CD4-positive, alpha-beta memory T cell (primary cell): ENCODE results near the gene GPRIN1. TPM values are rescaled to one million over a fixed set of nuclear protein-coding genes. Genes with fewer than 3 reads are reported as not detected.

Experiments used
- CTCF ChIA-PET: fragments of 350-600 bp; sonication (Branson Sonifier 250); formaldehyde crosslinking; loops from one replicate; lab custom pipeline; 2021; ENCODE audit warnings: inconsistent platforms; ENCODE audit not compliant: partially characterized antibody; lab: Charles Lee
- POLR2A ChIA-PET: fragments of 350-600 bp; sonication (Branson Sonifier 250); formaldehyde crosslinking; loops from one replicate; lab custom pipeline; 2021; ENCODE audit not compliant: partially characterized antibody; lab: Charles Lee
- DNase-seq, 5 donors: peaks; one replicate each; pipeline versions ENCODE4 v3.0.0 to v3.0.0-alpha.2; 2020 to 2022; ENCODE audit warnings: mixed read lengths in 1 of 5
- H3K27ac ChIP-seq: one replicate; pipeline ENCODE4 v1.7.0; 2013; ENCODE audit warnings: low read depth, low read length
- H3K27me3 ChIP-seq: 2 replicates; pipeline ENCODE4 v1.7.0; 2013; ENCODE audit warnings: mild to moderate bottlenecking, low read length, moderate library complexity; ENCODE audit not compliant: insufficient read depth
- H3K36me3 ChIP-seq: 2 replicates; pipeline ENCODE4 v1.7.0; 2013; ENCODE audit warnings: mild to moderate bottlenecking, low read length, moderate library complexity; ENCODE audit not compliant: insufficient read depth
- H3K4me1 ChIP-seq: 2 replicates; pipeline ENCODE4 v1.7.0; 2013; ENCODE audit warnings: mild to moderate bottlenecking, low read length, moderate library complexity; ENCODE audit not compliant: insufficient read depth
- H3K4me3 ChIP-seq, 2 donors: one replicate each; pipeline ENCODE4 v1.7.0; 2013; ENCODE audit warnings: low read length in 2 of 2, mild to moderate bottlenecking in 1 of 2
- H3K9me3 ChIP-seq, 2 donors: one replicate each; pipeline ENCODE4 v1.7.0; 2013; ENCODE audit warnings: low read length in 2 of 2, control low read depth in 1 of 2; ENCODE audit not compliant: control insufficient read depth in 1 of 2
- H3K27ac Mint-ChIP-seq, 7 donors: one replicate each; pipeline ENCODE4 v1.8.0; 2020 to 2021; ENCODE audit warnings: mixed read lengths in 7 of 7, mild to moderate bottlenecking in 6 of 7, inconsistent platforms in 3 of 7, moderate library complexity in 3 of 7
- H3K27me3 Mint-ChIP-seq, 2 donors: one replicate each; pipeline ENCODE4 v1.8.0; 2020 to 2021; ENCODE audit warnings: mixed read lengths in 2 of 2
- H3K36me3 Mint-ChIP-seq, 2 donors: one replicate each; pipeline ENCODE4 v1.8.0; 2020 to 2021; ENCODE audit warnings: mixed read lengths in 2 of 2, inconsistent platforms in 1 of 2, mild to moderate bottlenecking in 1 of 2
- H3K4me1 Mint-ChIP-seq, 4 donors: one replicate each; pipeline ENCODE4 v1.8.0; 2020 to 2021; ENCODE audit warnings: mixed read lengths in 4 of 4, mild to moderate bottlenecking in 1 of 4
- H3K4me3 Mint-ChIP-seq, 8 donors: one replicate each; pipeline ENCODE4 v1.8.0; 2020 to 2021; ENCODE audit warnings: mixed read lengths in 8 of 8, mild to moderate bottlenecking in 7 of 8, moderate library complexity in 6 of 8, inconsistent platforms in 3 of 8
- H3K9me3 Mint-ChIP-seq, 8 donors: one replicate each; pipeline ENCODE4 v1.8.0; 2020 to 2021; ENCODE audit warnings: mixed read lengths in 8 of 8, mild to moderate bottlenecking in 5 of 8, inconsistent platforms in 3 of 8, moderate library complexity in 1 of 8
- intact Hi-C: fragments of 100-400 bp; cut with micrococcal nuclease; formaldehyde crosslinking; loops from one replicate; pipeline ENCODE4 v1.15.1; 2023
- polyA plus RNA-seq, 2 donors: library from polyadenylated mRNA; unstranded; fragments of 300-500 nt; fragmentation: Illumina TruSeq; gene quantifications; one replicate each; pipeline ENCODE4 v1.2.3, GENCODE V29; 2021
- total RNA-seq, 2 experiments: library from RNA; stranded (reverse); gene quantifications; one replicate each; pipeline ENCODE4 v1.2.3, GENCODE V29; 2021

Gene GPRIN1
- total and polyA plus RNA-seq, 4 experiments from 2014 or later, result 0.37 to 0.44 (median 0.41) TPM; not detected in 1

DNA sequence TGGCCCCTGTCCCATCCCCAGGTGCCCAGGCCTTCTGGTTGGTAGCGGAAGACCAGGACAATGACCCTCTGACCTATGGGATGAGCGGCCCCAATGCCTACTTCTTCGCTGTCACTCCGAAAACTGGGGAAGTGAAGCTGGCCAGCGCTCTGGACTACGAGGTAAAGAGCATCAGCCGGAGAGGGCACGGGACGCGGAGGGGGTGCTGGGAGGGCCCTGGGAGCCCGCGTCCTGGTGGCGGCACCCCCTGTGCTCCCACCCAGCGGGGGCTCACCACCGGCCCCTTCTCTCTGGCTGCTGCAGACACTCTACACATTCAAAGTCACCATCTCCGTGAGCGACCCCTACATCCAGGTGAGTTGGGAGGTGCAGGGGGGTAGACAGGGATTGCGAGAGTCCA is 41.3 kb downstream of the GPRIN1 start:
- CTCF ChIA-PET, result interaction anchor here (1.5 to 2.1 kb wide), 2 partner anchors 10 to 39 kb away, joined by 3 to 5 read pairs; no protein-coding TSS in a partner anchor
- H3K36me3 Mint-ChIP-seq, result no peaks in the 10 kb centered on the region
- H3K27ac Mint-ChIP-seq, result no peak overlapping the region

DNA sequence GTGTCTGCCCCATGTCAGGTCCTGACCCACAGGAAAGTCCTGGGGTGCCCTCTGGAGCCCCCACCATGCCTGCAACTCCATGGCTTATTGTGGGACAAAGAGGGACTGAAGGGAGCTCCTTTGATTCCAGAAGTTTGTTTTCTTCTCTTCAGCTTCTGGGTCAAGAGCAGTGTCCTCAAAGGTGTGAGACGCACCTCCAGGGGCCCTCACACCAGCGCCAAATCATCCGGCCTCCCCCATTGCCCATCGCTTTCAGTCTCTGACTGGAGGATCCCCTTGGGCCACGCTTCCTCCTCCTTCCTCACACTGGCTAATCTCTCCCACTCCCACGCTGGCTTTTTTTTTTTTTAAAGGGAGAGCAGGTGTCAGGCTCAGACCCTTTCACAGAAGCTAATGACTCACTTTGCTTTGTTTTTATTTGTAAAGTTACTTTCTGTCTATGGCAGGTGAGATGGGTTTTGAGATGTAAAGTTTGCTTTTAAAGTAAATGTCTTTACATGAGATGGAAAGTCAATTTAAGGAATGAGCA is 44.1 kb downstream of the GPRIN1 start:
- Histone ChIP-seq H3K27me3 (no peaks in the 10 kb centered on the region), H3K9me3 (no peaks in the 10 kb centered on the region), H3K4me1 (no peaks in the 10 kb centered on the region), H3K27ac (no peak overlapping the region), H3K36me3 (no peaks in the 10 kb centered on the region), H3K4me3 (no peak overlapping the region)
- no peak overlapping the region for H3K4me3 Mint-ChIP-seq
- H3K27ac Mint-ChIP-seq, result peak overlapping the region in 1 of 7 donors; percentile 41
- ChIA-PET POLR2A (no interaction called here), CTCF (interaction anchor here (1.7 to 1.8 kb wide), 2 partner anchors 8 to 118 kb away, joined by 4 to 6 read pairs; partner anchors contain the start of gene FAF2)
- H3K36me3 Mint-ChIP-seq, result peaks cover 0 to 3% of the 10 kb centered on the region in 2 donors
- H3K27me3 Mint-ChIP-seq, result peaks cover 3 to 4% of the 10 kb centered on the region in 2 donors
- no peak for DNase-seq
- intact Hi-C loops, result no loop called here
- peaks cover 0 to 4% (median 1%) of the 10 kb centered on the region in 4 donors for H3K4me1 Mint-ChIP-seq
- H3K9me3 Mint-ChIP-seq, result no peaks in the 10 kb centered on the region

More for the DNA sequence above, 41.3 kb downstream of the GPRIN1 start:
- Mint-ChIP-seq H3K4me1 (peaks cover 0 to 5% (median 0%) of the 10 kb centered on the region in 4 donors), H3K9me3 (no peaks in the 10 kb centered on the region), H3K27me3 (peaks cover 5% of the 10 kb centered on the region in 2 donors), H3K4me3 (no peak overlapping the region)
- H3K36me3 ChIP-seq, result no peaks in the 10 kb centered on the region
- no peaks in the 10 kb centered on the region for H3K9me3 ChIP-seq
- H3K4me1 ChIP-seq, result no peaks in the 10 kb centered on the region
- no peak for DNase-seq
- intact Hi-C loops, result no loop called here
- no peak overlapping the region for H3K27ac ChIP-seq
- no peaks in the 10 kb centered on the region for H3K27me3 ChIP-seq
- POLR2A ChIA-PET, result no interaction called here
- no peak overlapping the region for H3K4me3 ChIP-seq

DNA sequence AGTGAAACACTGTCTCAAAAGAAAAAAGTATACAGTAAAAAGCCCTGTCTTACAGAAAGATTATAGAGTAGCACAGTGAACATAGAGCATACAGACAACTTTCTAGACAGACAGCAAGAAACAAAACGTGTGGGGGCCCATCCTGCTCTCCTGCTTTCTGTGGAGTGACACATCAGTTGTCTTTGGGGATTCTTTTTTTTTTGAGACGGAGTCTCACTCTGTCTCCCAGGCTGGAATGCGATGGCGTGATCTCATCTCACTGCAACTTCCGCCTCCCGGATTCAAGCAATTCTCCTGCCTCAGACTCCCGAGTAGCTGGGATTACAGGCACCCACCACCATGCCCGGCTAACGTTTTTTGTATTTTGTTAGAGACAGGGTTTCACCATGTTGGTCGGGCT is 46.0 kb downstream of the GPRIN1 start:
- peaks cover 4 to 16% (median 9%) of the 10 kb centered on the region in 4 donors for H3K4me1 Mint-ChIP-seq
- H3K27me3 Mint-ChIP-seq, result peaks cover 0 to 4% of the 10 kb centered on the region in 2 donors
- intact Hi-C loops, result no loop called here
- DNase-seq, result no peak
- no peak overlapping the region for H3K4me3 Mint-ChIP-seq
- no peaks in the 10 kb centered on the region for H3K27me3 ChIP-seq
- no peak overlapping the region for H3K4me3 ChIP-seq
- POLR2A ChIA-PET, result no interaction called here
- H3K4me1 ChIP-seq, result peaks cover 9% of the 10 kb centered on the region
- CTCF ChIA-PET, result interaction anchor here (2.0 kb wide), 1 partner anchor 9 kb away, joined by 6 read pairs; no protein-coding TSS in a partner anchor
- H3K27ac ChIP-seq, result no peak overlapping the region
- H3K9me3 Mint-ChIP-seq, result peaks cover 0 to 1% (median 0%) of the 10 kb centered on the region in 8 donors
- no peak overlapping the region for H3K27ac Mint-ChIP-seq
- H3K36me3 ChIP-seq, result no peaks in the 10 kb centered on the region
- no peaks in the 10 kb centered on the region for H3K9me3 ChIP-seq
- H3K36me3 Mint-ChIP-seq, result peaks cover 0 to 3% of the 10 kb centered on the region in 2 donors

- Histone ChIP-seq H3K9me3 (no peaks in the 10 kb centered on the region), H3K27ac (no peak overlapping the region), H3K27me3 (no peaks in the 10 kb centered on the region), H3K4me1 (peaks cover 9% of the 10 kb centered on the region), H3K36me3 (no peaks in the 10 kb centered on the region), H3K4me3 (no peak overlapping the region)
- ChIA-PET POLR2A (no interaction called here), CTCF (interaction anchor here (2.0 kb wide), 1 partner anchor 11 kb away, joined by 6 read pairs; no protein-coding TSS in a partner anchor)
- Mint-ChIP-seq H3K36me3 (peaks cover 0 to 3% of the 10 kb centered on the region in 2 donors), H3K9me3 (peaks cover 0 to 1% (median 0%) of the 10 kb centered on the region in 8 donors), H3K4me3 (no peak overlapping the region), H3K27me3 (peaks cover 0 to 4% of the 10 kb centered on the region in 2 donors), H3K27ac (no peak overlapping the region), H3K4me1 (peaks cover 4 to 21% (median 10%) of the 10 kb centered on the region in 4 donors)
- intact Hi-C loops, result no loop called here
- no peak for DNase-seq
Observed at GRCh38 chr5:176562189-176562588, 47.8 kb downstream of the GPRIN1 start.

DNA sequence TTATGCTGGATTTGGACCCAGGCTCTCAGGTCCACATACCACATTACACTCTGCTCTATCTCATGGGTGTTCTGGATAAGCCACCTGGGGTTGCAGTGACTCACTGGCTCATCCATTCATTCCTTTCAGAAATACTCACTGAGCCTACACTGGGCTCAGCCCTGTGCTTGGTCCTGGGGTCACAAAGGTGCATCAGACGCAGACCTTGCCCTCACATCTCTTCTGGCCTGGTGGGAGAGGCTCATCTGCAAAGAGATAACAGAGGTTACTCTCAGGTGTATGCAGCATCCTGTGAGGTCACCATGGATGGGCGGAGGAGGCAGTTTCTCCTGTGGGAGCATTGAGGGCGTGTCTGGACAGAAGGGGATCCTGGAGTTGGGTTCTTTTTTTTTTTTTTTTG is 48.7 kb downstream of the GPRIN1 start:
- Histone ChIP-seq H3K27me3 (no peaks in the 10 kb centered on the region), H3K36me3 (no peaks in the 10 kb centered on the region), H3K4me1 (peaks cover 15% of the 10 kb centered on the region), H3K4me3 (no peak overlapping the region), H3K9me3 (no peaks in the 10 kb centered on the region), H3K27ac (no peak overlapping the region)
- H3K9me3 Mint-ChIP-seq, result peaks cover 0 to 1% (median 0%) of the 10 kb centered on the region in 8 donors
- no peak overlapping the region for H3K4me3 Mint-ChIP-seq
- no peak overlapping the region for H3K27ac Mint-ChIP-seq
- H3K4me1 Mint-ChIP-seq, result peaks cover 6 to 29% (median 15%) of the 10 kb centered on the region in 4 donors
- ChIA-PET CTCF (no interaction called here), POLR2A (no interaction called here)
- no peak for DNase-seq
- peaks cover 0 to 2% of the 10 kb centered on the region in 2 donors for H3K27me3 Mint-ChIP-seq
- peaks cover 0 to 3% of the 10 kb centered on the region in 2 donors for H3K36me3 Mint-ChIP-seq
- intact Hi-C loops, result no loop called here

GRCh38 chr5:176560364-176560763 is 49.6 kb downstream of the GPRIN1 start:
- peaks cover 11 to 36% (median 21%) of the 10 kb centered on the region in 4 donors for H3K4me1 Mint-ChIP-seq
- no peak overlapping the region for H3K4me3 Mint-ChIP-seq
- Histone ChIP-seq H3K4me1 (peaks cover 24% of the 10 kb centered on the region), H3K27me3 (no peaks in the 10 kb centered on the region), H3K9me3 (no peaks in the 10 kb centered on the region), H3K4me3 (no peak overlapping the region), H3K27ac (no peak overlapping the region), H3K36me3 (no peaks in the 10 kb centered on the region)
- peaks cover 0 to 1% (median 0%) of the 10 kb centered on the region in 8 donors for H3K9me3 Mint-ChIP-seq
- POLR2A ChIA-PET, result no interaction called here
- peaks cover 0 to 2% of the 10 kb centered on the region in 2 donors for H3K27me3 Mint-ChIP-seq
- peaks cover 0 to 3% of the 10 kb centered on the region in 2 donors for H3K36me3 Mint-ChIP-seq
- H3K27ac Mint-ChIP-seq, result no peak overlapping the region
- CTCF ChIA-PET, result no interaction called here
- DNase-seq, result no peak
- intact Hi-C loops, result no loop called here

DNA sequence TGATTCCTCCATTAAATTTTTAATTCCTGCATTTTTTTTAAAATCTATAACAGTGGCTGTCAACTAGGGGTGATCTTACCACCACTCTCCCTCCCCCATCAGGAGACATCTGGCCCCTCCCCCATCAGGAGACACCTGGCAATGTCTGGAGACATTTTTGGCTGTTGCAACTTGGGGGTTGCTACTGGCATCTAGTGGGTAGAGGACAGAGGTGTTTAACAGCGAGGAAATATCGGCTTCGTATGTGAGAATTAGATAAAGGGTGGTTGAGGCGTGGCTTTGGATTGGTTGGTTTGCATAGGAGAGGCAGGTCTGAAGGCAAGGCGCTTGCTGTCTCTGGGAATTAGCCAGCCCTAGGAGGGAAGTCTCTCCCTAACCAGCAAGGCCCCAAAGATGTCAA is 50.3 kb downstream of the GPRIN1 start:
- peaks cover 0 to 3% of the 10 kb centered on the region in 2 donors for H3K36me3 Mint-ChIP-seq
- peak in 3 of 5 donors; percentile 25 to 36 (median 28) for DNase-seq
- ChIA-PET CTCF (interaction anchor here (0.9 to 1.6 kb wide), 3 partner anchors 15 to 30 kb away, joined by 3 to 8 read pairs (median 5); no protein-coding TSS in a partner anchor), POLR2A (interaction anchor here (1.3 kb wide), 1 partner anchor 24 kb away, joined by 3 read pairs; no protein-coding TSS in a partner anchor)
- peak overlapping the region in 4 of 7 donors; percentile 19 to 52 (median 49) for H3K27ac Mint-ChIP-seq
- Histone ChIP-seq H3K4me1 (peaks cover 30% of the 10 kb centered on the region), H3K36me3 (no peaks in the 10 kb centered on the region), H3K27ac (no peak overlapping the region), H3K27me3 (no peaks in the 10 kb centered on the region), H3K9me3 (no peaks in the 10 kb centered on the region), H3K4me3 (no peak overlapping the region)
- intact Hi-C loops, result loop anchor here (1.0 kb wide), 1 partner anchor 143 kb away; the partner anchor contains the start of gene CLTB
- peak overlapping the region in 1 of 8 donors; percentile 0 for H3K4me3 Mint-ChIP-seq
- H3K9me3 Mint-ChIP-seq, result peaks cover 0 to 1% (median 0%) of the 10 kb centered on the region in 8 donors
- peaks cover 16 to 43% (median 26%) of the 10 kb centered on the region in 4 donors for H3K4me1 Mint-ChIP-seq
- H3K27me3 Mint-ChIP-seq, result peaks cover 0 to 2% of the 10 kb centered on the region in 2 donors
